IgD-negative memory B cell (primary cell): ENCODE results near the gene RET. TPM values are rescaled to one million over a fixed set of nuclear protein-coding genes. Genes with fewer than 3 reads are reported as not detected.
A peak's percentile ranks its signal among the peaks of the same experiment; 100 is the strongest.

ENCODE experiments used
- H3K27ac Mint-ChIP-seq, 3 donors: one replicate each; pipeline ENCODE4 v1.8.0; 2020 to 2022; ENCODE audit warnings: mild to moderate bottlenecking in 3 of 3, mixed read lengths in 3 of 3, moderate library complexity in 1 of 3
- H3K27me3 Mint-ChIP-seq: one replicate; pipeline ENCODE4 v1.8.0; 2021; ENCODE audit warnings: mixed read lengths
- H3K36me3 Mint-ChIP-seq: one replicate; pipeline ENCODE4 v1.8.0; 2020; ENCODE audit warnings: mild to moderate bottlenecking, mixed read lengths
- H3K4me1 Mint-ChIP-seq, 3 donors: one replicate each; pipeline ENCODE4 v1.8.0; 2020 to 2022; ENCODE audit warnings: mixed read lengths in 3 of 3, mild to moderate bottlenecking in 1 of 3
- H3K4me3 Mint-ChIP-seq, 4 donors: one replicate each; pipeline ENCODE4 v1.8.0; 2020 to 2022; ENCODE audit warnings: mild to moderate bottlenecking in 4 of 4, mixed read lengths in 4 of 4, moderate library complexity in 3 of 4
- H3K9me3 Mint-ChIP-seq, 3 donors: one replicate each; pipeline ENCODE4 v1.8.0; 2020 to 2021; ENCODE audit warnings: mixed read lengths in 3 of 3, mild to moderate bottlenecking in 1 of 3
- polyA plus RNA-seq: library from polyadenylated mRNA; unstranded; fragments of 300-500 nt; fragmentation: Illumina TruSeq; gene quantifications from one replicate; pipeline ENCODE4 v1.2.3, GENCODE V29; 2021

RET gene
- polyA plus RNA-seq, 1 donor from 2014 or later: 0.05 TPM

DNA sequence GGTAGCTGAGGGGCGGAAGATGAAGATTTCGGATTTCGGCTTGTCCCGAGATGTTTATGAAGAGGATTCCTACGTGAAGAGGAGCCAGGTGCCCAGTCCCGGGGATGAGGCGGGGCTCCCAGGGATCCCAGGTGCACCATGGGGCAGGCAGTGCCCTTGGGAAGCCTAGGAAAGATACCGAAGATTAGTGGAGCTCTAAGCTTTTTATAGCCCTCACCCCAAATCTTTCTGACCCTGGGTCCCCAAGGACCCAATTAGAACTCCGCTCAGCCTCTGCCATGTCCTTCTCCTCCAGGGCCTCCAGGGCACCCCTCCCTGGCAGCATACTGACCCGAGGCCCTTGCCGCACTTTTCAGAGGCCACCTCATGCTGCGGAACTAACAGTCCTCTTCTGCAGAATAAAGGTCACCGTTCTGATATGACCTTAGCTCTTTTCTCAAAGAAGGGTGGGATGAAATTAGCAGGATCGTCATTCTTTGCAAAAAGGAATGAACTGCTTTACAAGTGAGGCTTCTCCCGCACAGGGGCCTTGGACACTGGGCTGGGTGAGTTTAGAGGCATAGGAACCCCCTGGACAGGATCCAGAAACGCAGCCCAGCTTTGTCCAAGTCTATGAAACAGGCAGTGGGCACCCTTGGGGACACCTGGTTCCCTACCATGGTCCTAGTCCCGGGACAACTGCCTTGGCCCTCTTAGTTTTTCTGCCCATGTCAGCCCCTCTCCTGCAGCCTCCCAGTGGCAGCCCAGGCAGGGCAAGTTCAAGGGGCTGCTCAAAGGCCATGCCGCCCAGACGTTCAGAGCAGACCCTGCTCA is 43.5 kb downstream of the RET start:
- Mint-ChIP-seq H3K9me3 (no peaks in the 10 kb centered on the region), H3K4me1 (peaks cover 20 to 38% (median 23%) of the 10 kb centered on the region in 3 donors), H3K36me3 (no peaks in the 10 kb centered on the region), H3K4me3 (peak overlapping the region in 3 of 4 donors; percentile 4 to 88 (median 77)), H3K27ac (peak overlapping the region in 2 of 3 donors; percentile 65 to 81), H3K27me3 (no peaks in the 10 kb centered on the region)

GRCh38 chr10:43120929-43121314 is 44.1 kb downstream of the RET start:
- peak overlapping the region in 3 of 4 donors; percentile 4 to 88 (median 67) for H3K4me3 Mint-ChIP-seq
- H3K27ac Mint-ChIP-seq: peak overlapping the region; percentile 63 to 81 (median 65)
- H3K9me3 Mint-ChIP-seq: no peaks in the 10 kb centered on the region
- H3K27me3 Mint-ChIP-seq: no peaks in the 10 kb centered on the region
- H3K4me1 Mint-ChIP-seq: peaks cover 20 to 41% (median 23%) of the 10 kb centered on the region in 3 donors
- no peaks in the 10 kb centered on the region for H3K36me3 Mint-ChIP-seq

DNA sequence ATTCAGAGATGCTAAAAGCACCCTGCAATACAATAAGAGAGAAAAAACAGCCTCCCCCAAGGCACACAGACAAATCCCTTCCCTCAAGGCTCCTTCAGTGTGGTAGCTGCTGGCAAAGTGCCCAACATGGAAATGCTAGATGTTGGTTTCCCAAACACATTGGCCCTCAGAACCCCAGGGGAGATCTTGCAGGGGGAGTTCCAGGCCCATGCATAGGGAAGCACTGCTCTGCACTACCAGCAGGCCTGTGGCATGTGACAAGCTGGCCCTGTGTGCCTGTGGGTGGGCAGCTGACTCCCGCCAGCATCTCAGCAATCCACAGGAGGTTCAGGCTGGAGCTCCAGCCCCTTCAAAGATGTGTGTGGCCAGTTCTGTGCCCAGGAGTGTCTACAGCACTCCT is 44.6 kb downstream of the RET start:
- Mint-ChIP-seq H3K9me3 (no peaks in the 10 kb centered on the region), H3K36me3 (no peaks in the 10 kb centered on the region), H3K27me3 (no peaks in the 10 kb centered on the region), H3K4me1 (peaks cover 21 to 45% (median 25%) of the 10 kb centered on the region in 3 donors), H3K27ac (peak overlapping the region; percentile 63 to 81 (median 65)), H3K4me3 (peak overlapping the region in 2 of 4 donors; percentile 67 to 88)

DNA sequence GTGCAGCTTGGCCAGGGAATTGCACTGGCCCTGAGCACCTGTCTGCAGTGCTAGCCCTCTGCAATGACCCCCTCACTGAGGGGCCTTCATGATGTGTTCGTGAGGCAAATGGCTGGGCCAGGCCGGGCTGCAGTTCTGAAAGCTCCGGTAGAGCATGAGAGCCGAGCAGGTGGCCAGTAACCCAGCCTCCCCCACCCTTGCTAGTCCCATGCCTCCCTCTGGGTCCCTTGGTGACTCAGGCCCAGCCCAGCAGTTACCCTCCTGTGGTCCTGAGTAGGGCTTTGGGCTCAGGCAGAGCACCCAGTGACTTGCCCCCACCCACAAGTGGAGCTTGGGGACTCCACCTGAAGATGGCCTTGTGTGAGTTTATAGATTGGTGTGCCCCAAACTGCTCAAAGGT is 45.2 kb downstream of the RET start:
- peaks cover 4% of the 10 kb centered on the region for H3K27me3 Mint-ChIP-seq
- H3K4me3 Mint-ChIP-seq: peak overlapping the region in 1 of 4 donors; percentile 88
- H3K36me3 Mint-ChIP-seq: no peaks in the 10 kb centered on the region
- H3K9me3 Mint-ChIP-seq: no peaks in the 10 kb centered on the region
- H3K4me1 Mint-ChIP-seq: peaks cover 27 to 51% (median 31%) of the 10 kb centered on the region in 3 donors
- H3K27ac Mint-ChIP-seq: peak overlapping the region in 1 of 3 donors; percentile 65

DNA sequence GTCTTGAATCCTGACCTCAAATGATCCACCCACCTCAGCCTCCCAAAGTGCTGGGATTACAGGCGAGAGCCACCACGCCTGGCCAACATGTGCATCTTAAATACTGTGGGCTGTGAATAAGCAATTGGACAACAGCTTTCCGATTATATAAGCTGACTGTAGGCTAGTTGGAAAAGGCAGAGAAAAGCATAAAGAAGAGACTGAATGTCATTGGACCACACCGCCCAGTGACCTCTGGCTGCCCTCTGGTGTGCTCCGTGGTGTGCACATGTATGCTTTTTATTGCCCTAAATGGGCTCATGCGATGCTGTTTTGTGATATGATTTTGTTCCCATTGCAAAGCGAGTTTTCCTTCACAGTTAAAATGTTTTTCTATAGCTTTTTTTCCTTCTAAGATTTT is 46.0 kb downstream of the RET start:
- Mint-ChIP-seq H3K4me1 (peaks cover 34 to 58% (median 38%) of the 10 kb centered on the region in 3 donors), H3K27ac (no peak overlapping the region)

GRCh38 chr10:43123361-43124093 is 46.7 kb downstream of the RET start:
- Mint-ChIP-seq H3K9me3 (no peaks in the 10 kb centered on the region), H3K4me3 (peak overlapping the region in 1 of 4 donors; percentile 60), H3K36me3 (no peaks in the 10 kb centered on the region), H3K27ac (no peak overlapping the region), H3K27me3 (peaks cover 4% of the 10 kb centered on the region), H3K4me1 (peaks cover 36 to 60% (median 42%) of the 10 kb centered on the region in 3 donors)

More for the DNA sequence above, 46.0 kb downstream of the RET start:
- Mint-ChIP-seq H3K4me3 (peak overlapping the region in 1 of 4 donors; percentile 18), H3K27me3 (peaks cover 4% of the 10 kb centered on the region), H3K36me3 (no peaks in the 10 kb centered on the region), H3K9me3 (no peaks in the 10 kb centered on the region)

GRCh38 chr10:43124094-43124521 is 47.2 kb downstream of the RET start:
- Mint-ChIP-seq H3K9me3 (no peaks in the 10 kb centered on the region), H3K36me3 (no peaks in the 10 kb centered on the region), H3K27me3 (peaks cover 4% of the 10 kb centered on the region), H3K4me3 (no peak overlapping the region), H3K4me1 (peaks cover 37 to 62% (median 43%) of the 10 kb centered on the region in 3 donors), H3K27ac (no peak overlapping the region)

- Mint-ChIP-seq H3K27ac (peak overlapping the region in 2 of 3 donors; percentile 39 to 50), H3K9me3 (no peaks in the 10 kb centered on the region), H3K4me1 (peaks cover 42 to 68% (median 47%) of the 10 kb centered on the region in 3 donors), H3K4me3 (peak overlapping the region in 2 of 4 donors; percentile 67 to 78), H3K27me3 (peaks cover 4% of the 10 kb centered on the region), H3K36me3 (no peaks in the 10 kb centered on the region)
These were observed 47.9 kb downstream of the RET start for GRCh38 chr10:43124574-43125273.

- peak overlapping the region in 2 of 4 donors; percentile 67 to 78 for H3K4me3 Mint-ChIP-seq
- H3K27ac Mint-ChIP-seq: peak overlapping the region in 1 of 3 donors; percentile 39
- peaks cover 4% of the 10 kb centered on the region for H3K27me3 Mint-ChIP-seq
- peaks cover 42 to 66% (median 45%) of the 10 kb centered on the region in 3 donors for H3K4me1 Mint-ChIP-seq
- no peaks in the 10 kb centered on the region for H3K36me3 Mint-ChIP-seq
- H3K9me3 Mint-ChIP-seq: no peaks in the 10 kb centered on the region
These were observed 48.5 kb downstream of the RET start for GRCh38 chr10:43125274-43125845.

DNA sequence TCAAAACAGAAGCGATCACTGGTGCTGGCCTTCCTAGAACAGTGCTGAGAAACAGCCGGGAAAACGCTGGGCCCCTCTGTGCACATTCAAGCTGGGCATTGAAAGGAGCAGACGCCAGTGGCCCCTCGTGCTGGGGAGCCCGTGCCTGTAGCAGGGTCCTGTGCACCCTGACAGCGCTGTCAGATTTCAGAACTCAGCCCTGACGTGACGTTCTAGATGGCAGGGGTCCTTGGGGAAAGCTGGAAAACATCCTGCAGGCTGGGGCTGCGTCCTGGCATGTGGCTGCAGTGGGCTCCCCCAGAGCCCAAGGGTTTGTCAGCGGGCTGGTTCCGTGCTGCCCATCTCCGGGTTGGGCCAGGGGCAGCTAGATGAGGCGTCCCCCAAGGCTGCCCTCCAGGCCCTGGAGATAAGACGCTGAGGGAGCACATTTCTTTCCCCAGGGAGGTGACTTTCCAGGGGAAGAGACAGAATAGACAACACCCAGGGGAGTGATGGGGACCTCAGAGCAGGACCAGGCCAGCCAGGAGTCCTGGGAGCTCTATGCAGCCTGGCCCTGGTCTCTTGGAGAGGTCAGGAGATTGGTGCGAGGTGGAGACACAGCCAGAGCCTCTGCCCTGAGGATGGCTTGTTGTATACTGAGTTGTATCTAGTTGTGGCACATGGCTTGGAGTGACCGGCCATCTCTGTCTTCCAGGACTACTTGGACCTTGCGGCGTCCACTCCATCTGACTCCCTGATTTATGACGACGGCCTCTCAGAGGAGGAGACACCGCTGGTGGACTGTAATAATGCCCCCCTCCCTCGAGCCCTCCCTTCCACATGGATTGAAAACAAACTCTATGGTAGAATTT is 49.2 kb downstream of the RET start:
- Mint-ChIP-seq H3K4me3 (peak overlapping the region in 3 of 4 donors; percentile 33 to 86 (median 86)), H3K9me3 (no peaks in the 10 kb centered on the region), H3K4me1 (peaks cover 36 to 59% (median 38%) of the 10 kb centered on the region in 3 donors), H3K27me3 (peaks cover 4% of the 10 kb centered on the region), H3K36me3 (no peaks in the 10 kb centered on the region), H3K27ac (peak overlapping the region; percentile 39 to 59 (median 46))

GRCh38 chr10:43126759-43127424 is 50.0 kb downstream of the RET start:
- H3K4me1 Mint-ChIP-seq: peaks cover 28 to 51% (median 30%) of the 10 kb centered on the region in 3 donors
- no peaks in the 10 kb centered on the region for H3K36me3 Mint-ChIP-seq
- peak overlapping the region; percentile 39 to 67 (median 59) for H3K27ac Mint-ChIP-seq
- peaks cover 4% of the 10 kb centered on the region for H3K27me3 Mint-ChIP-seq
- no peaks in the 10 kb centered on the region for H3K9me3 Mint-ChIP-seq
- peak overlapping the region in 3 of 4 donors; percentile 33 to 86 (median 86) for H3K4me3 Mint-ChIP-seq

- Mint-ChIP-seq H3K4me1 (peaks cover 22 to 47% (median 26%) of the 10 kb centered on the region in 3 donors), H3K27me3 (peaks cover 4% of the 10 kb centered on the region), H3K9me3 (no peaks in the 10 kb centered on the region), H3K36me3 (no peaks in the 10 kb centered on the region), H3K4me3 (peak overlapping the region in 3 of 4 donors; percentile 33 to 86 (median 86)), H3K27ac (peak overlapping the region; percentile 39 to 67 (median 59))
These were observed 50.6 kb downstream of the RET start for GRCh38 chr10:43127442-43127841.

DNA sequence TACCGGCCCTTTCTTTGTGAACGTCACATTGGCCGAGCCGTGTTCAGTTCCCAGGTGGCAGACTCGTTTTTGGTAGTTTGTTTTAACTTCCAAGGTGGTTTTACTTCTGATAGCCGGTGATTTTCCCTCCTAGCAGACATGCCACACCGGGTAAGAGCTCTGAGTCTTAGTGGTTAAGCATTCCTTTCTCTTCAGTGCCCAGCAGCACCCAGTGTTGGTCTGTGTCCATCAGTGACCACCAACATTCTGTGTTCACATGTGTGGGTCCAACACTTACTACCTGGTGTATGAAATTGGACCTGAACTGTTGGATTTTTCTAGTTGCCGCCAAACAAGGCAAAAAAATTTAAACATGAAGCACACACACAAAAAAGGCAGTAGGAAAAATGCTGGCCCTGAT is 51.5 kb downstream of the RET start:
- Mint-ChIP-seq H3K4me3 (no peak overlapping the region), H3K27ac (peak overlapping the region in 2 of 3 donors; percentile 9 to 68), H3K36me3 (peaks cover 3% of the 10 kb centered on the region), H3K9me3 (no peaks in the 10 kb centered on the region), H3K27me3 (peaks cover 4% of the 10 kb centered on the region), H3K4me1 (peaks cover 22 to 43% (median 26%) of the 10 kb centered on the region in 3 donors)
